DND-41 (cell line): ENCODE measurements around the gene ARL4C.
"Not testable (repeated sequence)": the region's sequence is repeated elsewhere in the genome, so short reads cannot be mapped to it uniquely, and the experiment has no call there.

Source experiments
- ATAC-seq: fragments of 200-7000 bp; cut with Tn5 transposase; 3 replicates; pipeline ENCODE4 v1.9.1; 2021; ENCODE audit warnings: low read depth; ENCODE audit not compliant: insufficient read depth
- DNase-seq: peaks from one replicate; pipeline ENCODE4 v3.0.0-alpha.2; 2020
- H2AFZ ChIP-seq: 2 replicates; pipeline ENCODE4 v1.6.0; 2012; ENCODE audit warnings: low read depth, low read length
- H3K27ac ChIP-seq: 2 replicates; pipeline ENCODE4 v1.5.1; 2012; ENCODE audit warnings: low read length, inconsistent platforms
- H3K27me3 ChIP-seq: fragments of 200-600 bp; sonication (generic); 2 replicates; pipeline ENCODE4 v1.6.0; 2012; ENCODE audit warnings: low read length, mild to moderate bottlenecking, inconsistent platforms; ENCODE audit not compliant: insufficient read depth, poor library complexity
- H3K36me3 ChIP-seq: 2 replicates; pipeline ENCODE4 v1.5.1; 2012; ENCODE audit warnings: low read length, inconsistent platforms; ENCODE audit not compliant: insufficient read depth
- H3K4me1 ChIP-seq: 2 replicates; pipeline ENCODE4 v1.5.1; 2012; ENCODE audit warnings: mild to moderate bottlenecking, low read length; ENCODE audit not compliant: insufficient read depth
- H3K4me2 ChIP-seq: 2 replicates; pipeline ENCODE4 v1.6.0; 2012; ENCODE audit warnings: mild to moderate bottlenecking, moderate library complexity, low read length, inconsistent platforms; ENCODE audit not compliant: insufficient read depth
- H3K4me3 ChIP-seq, 2 experiments: fragments of 200-600 bp in 1 of 2; shearing (Covaris generic) in 1 of 2; 2 replicates each; pipeline ENCODE4 v1.5.1; 2012 to 2016; ENCODE audit warnings: inconsistent platforms in 2 of 2, low read length in 2 of 2, mild to moderate bottlenecking in 2 of 2, low read depth in 1 of 2, moderate library complexity in 1 of 2
- H3K79me2 ChIP-seq: 2 replicates; pipeline ENCODE4 v1.6.0; 2012; ENCODE audit warnings: low read length, inconsistent platforms; ENCODE audit not compliant: insufficient read depth
- H3K9ac ChIP-seq: 2 replicates; pipeline ENCODE4 v1.6.0; 2012; ENCODE audit warnings: low read depth, mild to moderate bottlenecking, inconsistent platforms, low read length, moderate library complexity
- H3K9me3 ChIP-seq: 2 replicates; pipeline ENCODE4 v1.5.1; 2012; ENCODE audit warnings: low read length, moderate library complexity, mild to moderate bottlenecking, inconsistent platforms; ENCODE audit not compliant: insufficient read depth, severe bottlenecking
- H4K20me1 ChIP-seq: 2 replicates; pipeline ENCODE4 v1.6.0; 2012; ENCODE audit warnings: low read length; ENCODE audit not compliant: insufficient read depth
- CTCF ChIP-seq: IDR thresholded peaks from 2 replicates; pipeline ENCODE4 v1.5.1; 2012; ENCODE audit warnings: borderline replicate concordance, low read length, moderate library complexity, mild to moderate bottlenecking; ENCODE audit not compliant: poor library complexity, severe bottlenecking; ENCODE audit errors: extremely low read depth
- EZH2 ChIP-seq: IDR thresholded peaks from 3 replicates; pipeline ENCODE4 v1.6.1; 2012; ENCODE audit warnings: borderline replicate concordance, low read depth, mild to moderate bottlenecking, moderate library complexity, low read length, inconsistent platforms; ENCODE audit not compliant: severe bottlenecking

Gene ARL4C

GRCh38 chr2:234458466-234458865 lies 38.4 kb downstream of the ARL4C start:
- Histone ChIP-seq H2AFZ (0 out of 2 replicates have a peak overlapping the region, but pooled peaks have one; percentile 34), H3K9ac (no peak overlapping the region), H3K9me3 (peaks cover 4% of the 10 kb centered on the region), H3K79me2 (peaks cover 20% of the 10 kb centered on the region), H3K4me1 (peaks cover 79% of the 10 kb centered on the region), H3K27me3 (no peaks in the 10 kb centered on the region), H3K4me3 (no peak overlapping the region), H3K36me3 (no peaks in the 10 kb centered on the region), H3K4me2 (no peak overlapping the region), H4K20me1 (no peaks in the 10 kb centered on the region), H3K27ac (peak overlapping the region; percentile 78)
- DNase-seq = no peak
- no peak for ATAC-seq
- no peak for TF ChIP-seq CTCF
- TF ChIP-seq EZH2 = no peak

GRCh38 chr2:234457421-234457820 lies 39.5 kb downstream of the ARL4C start:
- Histone ChIP-seq H3K4me2 (no peak overlapping the region), H3K36me3 (no peaks in the 10 kb centered on the region), H3K27ac (no peak overlapping the region), H3K9ac (no peak overlapping the region), H3K27me3 (no peaks in the 10 kb centered on the region), H4K20me1 (no peaks in the 10 kb centered on the region), H3K79me2 (peaks cover 23% of the 10 kb centered on the region), H3K4me1 (peaks cover 79% of the 10 kb centered on the region), H2AFZ (no peak overlapping the region), H3K9me3 (peaks cover 4% of the 10 kb centered on the region), H3K4me3 (no peak overlapping the region)
- no peak for TF ChIP-seq EZH2
- TF ChIP-seq CTCF = no peak
- no peak for DNase-seq
- no peak for ATAC-seq

GRCh38 chr2:234455246-234455645 lies 41.6 kb downstream of the ARL4C start:
- H3K4me1 ChIP-seq = peaks cover 81% of the 10 kb centered on the region
- not testable (repeated sequence) for ATAC-seq, H3K36me3 ChIP-seq, H3K27me3 ChIP-seq, H3K9me3 ChIP-seq, H2AFZ ChIP-seq, DNase-seq, H3K4me3 ChIP-seq, H4K20me1 ChIP-seq
- H3K9ac ChIP-seq = peak overlapping the region; percentile 70
- peak overlapping the region; percentile 55 for H3K4me2 ChIP-seq
- H3K27ac ChIP-seq = peak overlapping the region; percentile 93
- peaks cover 24% of the 10 kb centered on the region for H3K79me2 ChIP-seq

- DNase-seq (peak; percentile 48), ATAC-seq (peak; percentile 79)
- H3K36me3 ChIP-seq = no peaks in the 10 kb centered on the region
- peak overlapping the region; percentile 55 for H3K4me2 ChIP-seq
- TF ChIP-seq EZH2 = no peak
- TF ChIP-seq CTCF = no peak
- H3K9ac ChIP-seq = peak overlapping the region; percentile 70
- no peaks in the 10 kb centered on the region for H4K20me1 ChIP-seq
- H3K4me1 ChIP-seq = peaks cover 76% of the 10 kb centered on the region
- peak overlapping the region; percentile 93 for H3K27ac ChIP-seq
- no peak overlapping the region; the same call in 1 of the 2 replicates for H2AFZ ChIP-seq
- H3K9me3 ChIP-seq = peaks cover 4% of the 10 kb centered on the region
- H3K27me3 ChIP-seq = no peaks in the 10 kb centered on the region
- H3K79me2 ChIP-seq = peaks cover 24% of the 10 kb centered on the region
- peak overlapping the region; percentile 14 to 54 for H3K4me3 ChIP-seq
Measured at GRCh38 chr2:234454433-234454832, 42.4 kb downstream of the ARL4C start.
